NCI-H1930 (cell line): ENCODE data around the gene OPTC.

Source experiments
- DNase-seq, 2 experiments: peaks; one replicate each; lab custom pipeline; 2025; lab: John Stamatoyannopoulos, UW

The OPTC gene

GRCh38 chr1:203491664-203492063 is 2.3 kb upstream of the OPTC start:
- DNase-seq = no peak

- DNase-seq = no peak
These were observed 1.7 kb upstream of the OPTC start for GRCh38 chr1:203492082-203492747.

DNA sequence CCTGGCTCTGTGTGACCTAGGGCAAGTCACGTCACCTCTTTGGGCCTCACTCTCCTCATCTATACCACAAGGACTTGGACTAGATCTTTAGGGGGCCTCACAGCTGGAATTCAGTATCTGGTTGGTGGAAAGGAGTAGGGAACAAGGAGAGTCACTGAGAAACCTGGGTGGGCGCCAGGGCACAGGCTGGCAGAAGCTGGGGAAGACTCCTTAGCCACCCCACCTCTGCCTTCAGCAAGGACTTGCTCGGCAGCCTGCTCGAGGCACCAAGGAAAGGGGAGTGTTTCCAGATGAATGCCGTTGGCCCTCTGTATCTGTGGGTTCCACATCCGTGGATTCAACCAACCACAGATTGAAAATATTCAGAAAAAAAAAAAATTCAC is 1.2 kb upstream of the OPTC start:
- no peak for DNase-seq

DNA sequence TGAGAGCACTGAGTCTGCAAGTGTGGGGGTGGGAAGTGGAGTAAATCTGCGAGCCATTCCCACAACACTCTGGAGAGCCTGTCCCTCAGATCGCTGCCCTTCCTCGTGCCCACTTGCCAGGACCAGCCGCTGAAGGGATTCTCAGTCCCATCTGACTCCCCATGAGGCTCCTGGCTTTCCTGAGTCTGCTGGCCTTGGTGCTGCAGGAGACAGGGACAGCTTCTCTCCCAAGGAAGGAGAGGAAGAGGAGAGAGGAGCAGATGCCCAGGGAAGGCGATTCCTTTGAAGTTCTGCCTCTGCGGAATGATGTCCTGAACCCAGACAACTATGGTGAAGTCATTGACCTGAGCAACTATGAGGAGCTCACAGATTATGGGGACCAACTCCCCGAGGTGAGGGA is 1.9 kb downstream of the OPTC start:
- DNase-seq = no peak

DNA sequence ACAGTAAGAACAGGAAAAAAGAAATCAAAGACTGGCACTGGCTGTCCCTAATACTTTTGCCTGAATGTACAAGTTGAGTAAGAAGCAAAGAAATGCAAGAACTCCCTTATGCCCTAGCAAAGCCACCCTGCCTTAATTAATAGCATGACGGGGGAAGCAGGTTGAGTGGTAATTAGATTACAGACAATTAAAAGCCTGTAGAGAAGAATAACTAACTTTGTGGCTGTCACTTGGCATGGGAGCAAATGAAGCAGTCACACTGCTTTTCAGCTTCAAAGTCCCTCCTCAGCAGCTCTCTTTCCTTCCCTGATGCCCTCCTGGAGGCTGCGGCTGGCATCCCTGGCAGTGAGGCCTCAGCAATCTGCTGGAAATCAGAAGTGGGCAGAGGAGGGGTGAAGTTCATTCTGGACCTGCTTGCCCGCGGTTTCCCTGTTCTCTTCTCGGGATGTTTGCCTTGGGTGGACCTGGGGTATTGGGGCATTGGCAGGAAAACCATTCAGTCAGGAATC is 3.4 kb downstream of the OPTC start:
- DNase-seq = no peak

DNA sequence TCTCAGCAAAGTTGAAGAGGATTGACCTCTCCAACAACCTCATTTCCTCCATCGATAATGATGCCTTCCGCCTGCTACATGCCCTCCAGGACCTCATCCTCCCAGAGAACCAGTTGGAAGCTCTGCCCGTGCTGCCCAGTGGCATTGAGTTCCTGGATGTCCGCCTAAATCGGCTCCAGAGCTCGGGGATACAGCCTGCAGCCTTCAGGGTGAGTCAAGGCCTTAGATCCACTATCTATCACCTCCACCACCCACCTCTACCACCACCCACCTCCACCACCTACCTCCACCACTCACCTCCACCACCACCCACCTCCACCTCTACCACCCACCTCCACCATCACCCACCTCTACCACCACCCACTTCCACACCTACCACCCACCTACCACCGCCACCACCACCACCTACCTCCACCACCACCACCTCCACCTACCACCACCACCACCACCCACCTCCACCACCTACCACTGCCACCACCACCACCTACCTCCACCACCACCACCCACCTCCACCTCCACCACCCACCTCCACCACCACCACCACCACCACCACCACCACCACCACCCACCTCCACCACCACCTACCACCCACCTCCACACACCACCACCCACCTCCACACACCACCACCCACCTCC is 5.8 kb downstream of the OPTC start:
- DNase-seq = no peak

DNA sequence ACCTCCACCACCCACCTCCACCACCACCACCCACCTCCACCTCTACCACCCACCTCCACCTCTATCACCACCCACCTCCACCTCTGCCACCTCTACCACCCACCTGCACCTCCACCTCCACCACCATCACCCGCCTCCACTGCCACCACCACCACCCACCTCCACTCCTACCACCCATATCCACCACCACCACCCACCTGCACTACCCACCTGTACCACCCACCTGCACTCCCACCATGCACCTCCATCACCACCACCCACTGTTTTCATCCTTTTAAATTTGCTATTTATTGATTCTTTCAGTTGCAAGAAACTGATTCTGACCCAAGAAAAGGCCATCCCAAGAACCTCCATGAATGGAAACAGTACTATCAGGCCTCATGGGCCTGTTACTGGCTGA is 6.3 kb downstream of the OPTC start:
- no peak for DNase-seq

- DNase-seq = no peak
These were observed 9.9 kb downstream of the OPTC start for GRCh38 chr1:203503836-203504235.

GRCh38 chr1:203504400-203505250 is 10.7 kb downstream of the OPTC start:
- DNase-seq = peak; percentile 67 to 71

GRCh38 chr1:203505526-203506204 is 11.7 kb downstream of the OPTC start:
- DNase-seq = no peak

DNA sequence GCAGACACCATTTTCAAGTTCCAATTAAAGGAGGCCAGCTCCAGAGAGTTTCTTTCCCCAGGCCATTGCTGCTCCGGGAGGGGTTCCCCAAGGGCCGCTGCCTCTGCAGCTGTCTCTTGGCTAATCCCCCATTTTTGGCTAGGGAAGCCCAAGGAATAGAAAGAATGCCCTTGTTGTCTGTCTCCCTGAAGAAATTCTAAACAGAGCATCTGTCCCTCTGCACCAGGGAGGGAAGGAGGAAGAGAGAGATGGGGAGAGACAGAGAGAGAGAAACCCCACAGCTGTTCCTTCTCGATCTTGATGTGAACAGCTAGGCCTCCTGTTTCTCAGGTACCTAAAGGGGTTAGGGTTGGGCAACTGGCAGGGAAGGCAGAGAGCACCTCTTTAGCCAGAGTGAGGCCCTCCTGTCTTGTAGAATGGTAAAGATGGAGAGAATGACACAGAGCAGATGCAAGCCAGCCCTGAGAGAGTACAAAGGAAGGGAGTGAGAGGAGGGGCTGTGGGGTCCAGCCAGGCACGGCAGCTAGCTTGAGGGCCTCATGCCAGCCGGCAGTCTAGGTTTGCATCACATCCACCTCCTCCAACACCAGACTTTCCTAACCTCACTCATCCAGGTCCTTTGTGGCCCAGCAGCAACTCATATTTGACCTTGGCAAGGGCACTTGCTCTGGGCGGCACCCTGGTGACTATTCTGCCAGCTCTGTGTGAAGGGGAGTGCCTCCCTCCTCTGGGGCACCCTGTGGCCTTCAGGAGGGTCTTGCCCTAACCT is 13.1 kb downstream of the OPTC start:
- no peak for DNase-seq

DNA sequence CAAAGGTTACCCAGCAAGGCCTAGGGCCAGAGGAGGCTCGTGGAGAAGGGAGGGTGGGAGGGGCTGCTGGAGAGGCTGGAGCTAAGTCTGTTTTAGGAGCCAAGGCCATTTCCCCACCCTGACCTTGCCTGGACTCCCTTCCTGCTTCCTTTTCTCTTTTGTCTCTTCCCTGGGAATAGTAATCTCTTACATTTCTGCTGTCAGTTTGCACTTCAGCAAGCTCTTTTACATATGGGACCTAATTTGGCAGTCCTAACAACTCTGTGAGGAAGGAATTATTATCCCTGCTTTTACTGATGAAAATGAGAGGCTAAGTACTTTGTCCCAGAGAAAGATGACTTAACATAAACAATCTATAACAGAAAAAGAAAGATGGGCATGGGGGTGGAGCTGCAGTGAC is 13.8 kb downstream of the OPTC start:
- DNase-seq = no peak

DNA sequence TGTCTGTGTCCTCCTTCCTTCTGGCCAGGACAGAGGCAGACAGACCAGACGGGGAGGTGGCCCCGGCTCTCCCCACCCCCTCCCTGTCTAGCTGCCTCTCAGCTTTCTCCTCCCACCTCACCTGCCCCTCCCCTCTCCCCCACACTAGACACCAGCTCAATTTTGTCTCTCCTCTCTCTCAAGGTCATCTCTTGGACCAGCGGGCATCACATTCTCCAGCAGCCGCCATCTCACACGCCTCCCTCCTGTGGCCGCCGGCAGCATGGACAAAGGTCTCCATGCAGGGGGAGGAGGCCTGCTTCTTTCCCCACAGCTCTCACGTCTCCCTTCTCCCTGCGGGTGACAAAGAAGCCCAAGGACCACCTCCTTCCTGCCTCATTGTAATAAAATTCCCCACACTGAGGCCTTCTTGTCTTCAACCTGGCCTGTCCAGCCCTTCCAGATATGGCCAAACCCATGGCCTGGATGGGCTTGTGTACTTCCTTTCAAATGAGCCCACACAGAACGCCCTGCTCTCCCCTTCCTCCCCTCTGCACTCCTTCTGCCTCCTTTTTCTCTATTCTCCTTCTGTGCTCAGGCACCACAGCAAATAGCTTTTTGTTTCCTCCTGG is 14.6 kb downstream of the OPTC start:
- no peak for DNase-seq

- DNase-seq = no peak
These were observed 15.2 kb downstream of the OPTC start for GRCh38 chr1:203509135-203509534.

- no peak for DNase-seq
These were observed 17.6 kb downstream of the OPTC start for GRCh38 chr1:203511513-203511912.

GRCh38 chr1:203511930-203512329 is 18.0 kb downstream of the OPTC start:
- DNase-seq = no peak

- no peak for DNase-seq
These were observed 18.5 kb downstream of the OPTC start for GRCh38 chr1:203512517-203512847.

DNA sequence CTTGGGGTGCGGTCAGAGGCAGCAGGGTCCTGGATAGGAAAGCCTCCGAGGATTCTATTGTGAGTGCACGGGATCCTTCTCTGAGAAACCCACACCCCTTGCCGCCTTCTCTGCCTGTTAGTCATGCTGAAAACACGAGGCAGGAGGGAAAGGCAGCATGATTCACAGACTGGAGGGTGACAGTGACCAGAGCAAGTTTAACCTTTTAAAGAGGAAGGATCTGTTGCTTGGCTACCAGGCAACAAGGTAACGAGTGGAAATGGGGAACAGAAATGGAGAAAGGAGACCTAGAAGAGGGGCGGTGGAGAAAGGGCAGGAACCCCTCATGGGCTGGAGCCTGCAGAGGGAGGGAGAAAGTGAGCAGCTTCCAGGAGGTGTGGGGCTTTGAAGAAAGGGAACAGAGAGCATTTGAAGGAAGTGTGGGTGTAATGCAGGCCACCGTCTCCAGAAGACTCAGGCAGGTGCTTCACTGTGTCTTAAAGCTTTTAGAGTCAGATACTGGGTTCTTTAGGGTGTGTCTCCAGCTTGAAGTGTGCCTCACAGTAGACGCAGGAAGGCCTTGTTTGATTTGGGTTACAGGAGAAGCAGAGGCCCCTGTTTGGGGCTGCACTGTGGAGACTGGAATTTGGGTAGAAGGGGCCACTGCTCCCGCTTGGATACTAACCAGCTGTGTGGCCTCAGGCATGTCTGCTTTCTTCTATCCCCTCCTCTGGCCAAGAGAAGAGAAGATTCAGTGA is 19.1 kb downstream of the OPTC start:
- DNase-seq = no peak

GRCh38 chr1:203513585-203514031 is 19.7 kb downstream of the OPTC start:
- no peak for DNase-seq

DNA sequence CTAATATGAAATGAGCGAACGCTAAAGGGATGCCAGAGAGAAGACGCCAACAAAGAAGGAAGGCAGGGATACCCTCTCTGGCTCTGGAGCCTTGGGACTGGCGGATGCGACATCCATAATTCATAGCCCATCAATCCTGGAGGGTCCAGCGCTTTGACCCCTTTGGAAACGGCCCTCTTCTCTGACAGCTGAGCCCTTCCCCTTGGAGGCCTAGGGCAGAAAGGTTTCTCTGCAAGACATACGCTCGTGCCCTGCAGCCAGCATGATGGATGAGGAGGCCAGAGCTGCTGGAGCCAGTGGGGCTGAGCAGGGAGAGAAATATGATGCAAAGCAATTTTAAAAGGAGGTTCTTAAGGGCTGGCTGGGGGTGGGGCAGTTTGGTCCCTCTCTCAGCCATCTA is 22.2 kb downstream of the OPTC start:
- DNase-seq = no peak

GRCh38 chr1:203516906-203517305 is 23.0 kb downstream of the OPTC start:
- no peak for DNase-seq
